CD4-positive, alpha-beta T cell (primary cell): ENCODE measurements around the gene MYCN. TPM values are rescaled to one million over a fixed set of nuclear protein-coding genes. Genes with fewer than 3 reads are reported as not detected.
"Not testable (repeated sequence)": the region's sequence is repeated elsewhere in the genome, so short reads cannot be mapped to it uniquely, and the experiment has no call there.

ENCODE experiments used
- ATAC-seq: fragments of 200-7000 bp; cut with Tn5 transposase; one replicate; pipeline ENCODE4 v1.10.0; 2022; ENCODE audit warnings: mild to moderate bottlenecking; ENCODE audit not compliant: poor library complexity
- CTCF ChIA-PET: fragments of 350-600 bp; sonication (Branson Sonifier 250); formaldehyde crosslinking; loops from one replicate; lab custom pipeline; 2021; ENCODE audit warnings: antibody characterized with exemption, inconsistent platforms; lab: Charles Lee
- POLR2A ChIA-PET: fragments of 350-600 bp; sonication (Branson Sonifier 250); formaldehyde crosslinking; loops from one replicate; lab custom pipeline; 2021; ENCODE audit warnings: antibody characterized with exemption, inconsistent platforms; lab: Charles Lee
- DNase-seq, 14 experiments: peaks; one replicate each; pipeline ENCODE4 v3.0.0-alpha.2; 2013 to 2020; ENCODE audit warnings: mixed read lengths in 2 of 14
- H3K27ac ChIP-seq, 2 donors: one replicate each; pipeline versions ENCODE4 v1.5.1 to v1.7.0; 2013; ENCODE audit warnings: low read length in 2 of 2, low read depth in 1 of 2, mild to moderate bottlenecking in 1 of 2
- H3K27me3 ChIP-seq, 2 experiments: 1 replicate in 1 of 2; 2 replicates in 1 of 2; pipeline versions ENCODE4 v1.6.1 to v1.7.0; 2013; ENCODE audit warnings: low read length in 2 of 2, control low read depth in 1 of 2, mild to moderate bottlenecking in 1 of 2, moderate library complexity in 1 of 2; ENCODE audit not compliant: insufficient read depth in 2 of 2, control insufficient read depth in 1 of 2
- H3K36me3 ChIP-seq: one replicate; pipeline ENCODE4 v1.6.1; 2013; ENCODE audit warnings: low read length, control low read depth; ENCODE audit not compliant: insufficient read depth
- H3K4me1 ChIP-seq: one replicate; pipeline ENCODE4 v1.6.1; 2013; ENCODE audit warnings: low read length, control low read depth; ENCODE audit not compliant: insufficient read depth
- H3K4me3 ChIP-seq: one replicate; pipeline ENCODE4 v1.5.1; 2013; ENCODE audit warnings: mild to moderate bottlenecking, low read length, moderate library complexity
- H3K9me3 ChIP-seq, 2 experiments: 1 replicate in 1 of 2; 2 replicates in 1 of 2; pipeline versions ENCODE4 v1.6.1 to v1.7.0; 2013; ENCODE audit warnings: low read length in 2 of 2, mild to moderate bottlenecking in 2 of 2, control low read depth in 1 of 2, moderate library complexity in 1 of 2; ENCODE audit not compliant: control insufficient read depth in 1 of 2, insufficient read depth in 1 of 2
- H3K27ac Mint-ChIP-seq: one replicate; pipeline ENCODE4 v1.8.0; 2020; ENCODE audit warnings: mixed read lengths
- H3K27me3 Mint-ChIP-seq: one replicate; pipeline ENCODE4 v1.8.0; 2021; ENCODE audit warnings: mixed read lengths
- H3K36me3 Mint-ChIP-seq: one replicate; pipeline ENCODE4 v1.8.0; 2021; ENCODE audit warnings: low read depth, mixed read lengths
- H3K4me1 Mint-ChIP-seq: one replicate; pipeline ENCODE4 v1.8.0; 2021; ENCODE audit warnings: low read depth, mixed read lengths
- H3K4me3 Mint-ChIP-seq: one replicate; pipeline ENCODE4 v1.8.0; 2020; ENCODE audit warnings: mild to moderate bottlenecking, mixed read lengths
- H3K9me3 Mint-ChIP-seq: one replicate; pipeline ENCODE4 v1.8.0; 2020; ENCODE audit warnings: mixed read lengths
- intact Hi-C, 2 experiments: fragments of 100-400 bp; cut with DNase I in 1 of 2; cut with micrococcal nuclease in 1 of 2; formaldehyde crosslinking; loops; one replicate each; pipeline versions ENCODE4 v1.15.1 to v1.9.0; 2023 to 2025; cut with DNase I, micrococcal nuclease
- total RNA-seq, 174 experiments: library from RNA in 2 of 174; stranded (reverse) in 2 of 174; gene quantifications; one replicate each; pipeline ENCODE4 v1.2.3 and lab custom pipeline; 2021 to 2026
- TF ChIP-seq, protein P1 (sequence below): fragments of 200-600 bp; IDR thresholded peaks from one replicate; pipeline ENCODE4 v1.8.0; 2022; ENCODE audit warnings: antibody characterized with exemption, mild to moderate bottlenecking

The MYCN gene
- total RNA-seq, 2 experiments from 2014 or later, result 0.19 TPM; not detected in 1

DNA sequence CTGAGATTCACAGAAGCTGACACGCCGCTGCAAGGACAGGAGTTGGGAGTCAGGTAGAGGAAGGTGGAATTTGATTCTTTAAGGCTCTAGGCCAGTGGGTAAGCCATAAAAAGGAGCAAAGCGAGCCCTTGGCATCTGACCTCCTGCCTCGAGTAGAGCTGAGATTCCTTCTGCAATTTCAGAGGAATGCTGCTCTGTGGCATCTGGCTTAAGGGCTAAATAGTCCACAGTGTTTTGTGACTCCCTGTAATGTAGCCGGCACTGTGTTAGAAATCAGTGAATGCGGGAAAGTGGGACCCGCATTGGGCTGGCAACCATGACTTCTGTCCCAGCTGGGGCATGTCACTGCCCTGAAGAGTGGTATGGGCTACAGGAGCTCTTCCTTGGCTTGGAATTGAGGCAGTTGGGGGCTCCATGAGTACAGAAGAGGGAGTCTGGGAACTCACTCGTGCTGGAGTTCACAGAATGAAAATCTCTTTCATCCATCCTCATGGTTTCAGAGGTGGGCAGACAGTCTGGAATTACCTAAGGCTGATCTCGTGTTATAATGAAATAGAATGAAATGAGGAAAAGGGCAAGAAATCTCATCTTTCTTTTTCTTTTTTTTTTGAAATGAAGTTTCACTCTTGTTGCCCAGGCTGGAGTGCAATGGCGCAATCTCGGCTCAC lies 12.7 kb upstream of the MYCN start:
- no peaks in the 10 kb centered on the region for H3K27me3 ChIP-seq
- H3K27ac ChIP-seq, result no peak overlapping the region
- Mint-ChIP-seq H3K27ac (no peak overlapping the region), H3K9me3 (no peaks in the 10 kb centered on the region), H3K4me3 (no peak overlapping the region), H3K4me1 (no peaks in the 10 kb centered on the region), H3K36me3 (no peaks in the 10 kb centered on the region), H3K27me3 (peaks cover 12% of the 10 kb centered on the region)
- TF ChIP-seq, protein P1, sequence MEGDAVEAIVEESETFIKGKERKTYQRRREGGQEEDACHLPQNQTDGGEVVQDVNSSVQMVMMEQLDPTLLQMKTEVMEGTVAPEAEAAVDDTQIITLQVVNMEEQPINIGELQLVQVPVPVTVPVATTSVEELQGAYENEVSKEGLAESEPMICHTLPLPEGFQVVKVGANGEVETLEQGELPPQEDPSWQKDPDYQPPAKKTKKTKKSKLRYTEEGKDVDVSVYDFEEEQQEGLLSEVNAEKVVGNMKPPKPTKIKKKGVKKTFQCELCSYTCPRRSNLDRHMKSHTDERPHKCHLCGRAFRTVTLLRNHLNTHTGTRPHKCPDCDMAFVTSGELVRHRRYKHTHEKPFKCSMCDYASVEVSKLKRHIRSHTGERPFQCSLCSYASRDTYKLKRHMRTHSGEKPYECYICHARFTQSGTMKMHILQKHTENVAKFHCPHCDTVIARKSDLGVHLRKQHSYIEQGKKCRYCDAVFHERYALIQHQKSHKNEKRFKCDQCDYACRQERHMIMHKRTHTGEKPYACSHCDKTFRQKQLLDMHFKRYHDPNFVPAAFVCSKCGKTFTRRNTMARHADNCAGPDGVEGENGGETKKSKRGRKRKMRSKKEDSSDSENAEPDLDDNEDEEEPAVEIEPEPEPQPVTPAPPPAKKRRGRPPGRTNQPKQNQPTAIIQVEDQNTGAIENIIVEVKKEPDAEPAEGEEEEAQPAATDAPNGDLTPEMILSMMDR, result no peak
- intact Hi-C loops, result no loop called here
- H3K9me3 ChIP-seq, result no peaks in the 10 kb centered on the region
- H3K4me1 ChIP-seq, result no peaks in the 10 kb centered on the region
- ChIA-PET POLR2A (no interaction called here), CTCF (no interaction called here)
- no peak for DNase-seq
- ATAC-seq, result no peak
- no peaks in the 10 kb centered on the region for H3K36me3 ChIP-seq
- H3K4me3 ChIP-seq, result no peak overlapping the region

DNA sequence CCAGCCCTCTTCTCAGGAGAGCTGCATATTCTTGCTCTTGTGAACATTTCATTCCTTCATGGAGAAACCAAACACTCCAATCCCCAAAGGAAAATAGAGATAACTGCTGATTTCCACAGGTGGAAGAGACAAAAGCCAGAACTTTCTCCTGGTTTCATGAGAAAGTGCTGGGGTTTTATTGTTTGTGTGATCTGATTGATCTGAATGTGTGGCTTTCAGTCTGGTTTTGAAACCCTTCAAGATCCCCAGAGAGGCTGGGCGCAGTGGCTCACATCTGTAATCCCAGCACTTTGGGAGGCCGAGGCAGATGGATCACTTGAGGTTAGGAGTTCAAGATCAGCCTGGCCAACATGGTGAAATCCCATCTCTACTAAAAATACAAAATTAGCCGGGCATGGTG lies 11.3 kb upstream of the MYCN start:
- POLR2A ChIA-PET, H3K9me3 ChIP-seq, H3K27ac Mint-ChIP-seq, H3K4me3 ChIP-seq, ATAC-seq, H3K27ac ChIP-seq, H3K27me3 ChIP-seq, intact Hi-C loops, DNase-seq, H3K9me3 Mint-ChIP-seq, H3K4me3 Mint-ChIP-seq, H3K27me3 Mint-ChIP-seq, H3K4me1 ChIP-seq, H3K36me3 Mint-ChIP-seq, CTCF ChIA-PET, H3K4me1 Mint-ChIP-seq, H3K36me3 ChIP-seq: not testable (repeated sequence)

GRCh38 chr2:15929861-15930260 lies 10.5 kb upstream of the MYCN start:
- Histone ChIP-seq H3K27me3 (no peaks in the 10 kb centered on the region), H3K36me3 (no peaks in the 10 kb centered on the region), H3K9me3 (no peaks in the 10 kb centered on the region), H3K27ac (no peak overlapping the region), H3K4me1 (no peaks in the 10 kb centered on the region), H3K4me3 (no peak overlapping the region)
- Mint-ChIP-seq H3K9me3 (no peaks in the 10 kb centered on the region), H3K27ac (no peak overlapping the region), H3K36me3 (no peaks in the 10 kb centered on the region), H3K27me3 (peaks cover 9% of the 10 kb centered on the region), H3K4me3 (no peak overlapping the region), H3K4me1 (no peaks in the 10 kb centered on the region)
- TF ChIP-seq, protein P1, result no peak
- ChIA-PET POLR2A (no interaction called here), CTCF (interaction anchor here (0.7 kb wide), 1 partner anchor 10 kb away, joined by 4 read pairs; no protein-coding TSS in a partner anchor)
- intact Hi-C loops, result loop anchor here in 1 of 2 experiments (10.0 kb wide), 1 partner anchor 285 kb away; no protein-coding TSS in a partner anchor
- no peak for DNase-seq
- no peak for ATAC-seq
